Neutrophil (primary cell): ENCODE measurements around the gene PRKAR2A.
A peak's percentile ranks its signal among the peaks of the same experiment; 100 is the strongest.

Experiments
- H3K27ac ChIP-seq: fragments of 200-600 bp; sonication (generic); 2 replicates; pipeline ENCODE4 v1.5.1; 2016; ENCODE audit warnings: mild to moderate bottlenecking, moderate library complexity
- H3K27me3 ChIP-seq: fragments of 200-600 bp; sonication (generic); 2 replicates; pipeline ENCODE4 v1.6.0; 2016; ENCODE audit warnings: mild to moderate bottlenecking
- H3K36me3 ChIP-seq: fragments of 200-600 bp; sonication (generic); 2 replicates; pipeline ENCODE4 v1.5.1; 2017
- H3K4me1 ChIP-seq, 2 experiments: fragments of 200-600 bp in 1 of 2; sonication (generic) in 1 of 2; 1 replicate in 1 of 2; 2 replicates in 1 of 2; pipeline versions ENCODE4 v1.5.1 to v1.6.1; 2013 to 2016; ENCODE audit warnings: low read depth in 1 of 2, low read length in 1 of 2, mild to moderate bottlenecking in 1 of 2, moderate library complexity in 1 of 2; ENCODE audit not compliant: control insufficient read depth in 1 of 2, insufficient read depth in 1 of 2
- H3K4me3 ChIP-seq, 2 experiments: fragments of 200-600 bp in 1 of 2; sonication (generic) in 1 of 2; 1 replicate in 1 of 2; 2 replicates in 1 of 2; pipeline ENCODE4 v1.5.1; 2013 to 2016; ENCODE audit warnings: low read depth in 1 of 2, low read length in 1 of 2, mild to moderate bottlenecking in 1 of 2, moderate library complexity in 1 of 2
- H3K9me3 ChIP-seq: fragments of 200-600 bp; sonication (generic); 2 replicates; pipeline ENCODE4 v1.5.1; 2016
- TF ChIP-seq, protein P1 (sequence below): fragments of 200-600 bp; sonication (generic); IDR thresholded peaks from 2 replicates; pipeline ENCODE4 v1.5.1; 2016; ENCODE audit warnings: antibody characterized with exemption

The PRKAR2A gene

GRCh38 chr3:48715174-48715800 lies 132.4 kb downstream of the PRKAR2A start:
- Histone ChIP-seq H3K4me3 (no peak overlapping the region), H3K27ac (no peak overlapping the region), H3K4me1 (peaks cover 18 to 23% of the 10 kb centered on the region in 2 experiments), H3K36me3 (peaks cover 38% of the 10 kb centered on the region), H3K9me3 (no peaks in the 10 kb centered on the region), H3K27me3 (no peaks in the 10 kb centered on the region)
- TF ChIP-seq, protein P1, sequence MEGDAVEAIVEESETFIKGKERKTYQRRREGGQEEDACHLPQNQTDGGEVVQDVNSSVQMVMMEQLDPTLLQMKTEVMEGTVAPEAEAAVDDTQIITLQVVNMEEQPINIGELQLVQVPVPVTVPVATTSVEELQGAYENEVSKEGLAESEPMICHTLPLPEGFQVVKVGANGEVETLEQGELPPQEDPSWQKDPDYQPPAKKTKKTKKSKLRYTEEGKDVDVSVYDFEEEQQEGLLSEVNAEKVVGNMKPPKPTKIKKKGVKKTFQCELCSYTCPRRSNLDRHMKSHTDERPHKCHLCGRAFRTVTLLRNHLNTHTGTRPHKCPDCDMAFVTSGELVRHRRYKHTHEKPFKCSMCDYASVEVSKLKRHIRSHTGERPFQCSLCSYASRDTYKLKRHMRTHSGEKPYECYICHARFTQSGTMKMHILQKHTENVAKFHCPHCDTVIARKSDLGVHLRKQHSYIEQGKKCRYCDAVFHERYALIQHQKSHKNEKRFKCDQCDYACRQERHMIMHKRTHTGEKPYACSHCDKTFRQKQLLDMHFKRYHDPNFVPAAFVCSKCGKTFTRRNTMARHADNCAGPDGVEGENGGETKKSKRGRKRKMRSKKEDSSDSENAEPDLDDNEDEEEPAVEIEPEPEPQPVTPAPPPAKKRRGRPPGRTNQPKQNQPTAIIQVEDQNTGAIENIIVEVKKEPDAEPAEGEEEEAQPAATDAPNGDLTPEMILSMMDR, result no peak

GRCh38 chr3:48711727-48712126 lies 135.9 kb downstream of the PRKAR2A start:
- H3K9me3 ChIP-seq, result no peaks in the 10 kb centered on the region
- H3K27me3 ChIP-seq, result no peaks in the 10 kb centered on the region
- peak overlapping the region; percentile 8 for H3K27ac ChIP-seq
- H3K36me3 ChIP-seq, result peaks cover 61% of the 10 kb centered on the region
- H3K4me1 ChIP-seq, result peaks cover 9 to 18% of the 10 kb centered on the region in 2 experiments
- no peak overlapping the region for H3K4me3 ChIP-seq
- TF ChIP-seq, protein P1, result no peak

GRCh38 chr3:48709051-48709461 lies 138.6 kb downstream of the PRKAR2A start:
- no peak overlapping the region for H3K4me3 ChIP-seq
- TF ChIP-seq, protein P1, result no peak
- H3K9me3 ChIP-seq, result no peaks in the 10 kb centered on the region
- H3K27ac ChIP-seq, result no peak overlapping the region
- peaks cover 59% of the 10 kb centered on the region for H3K36me3 ChIP-seq
- H3K27me3 ChIP-seq, result no peaks in the 10 kb centered on the region
- H3K4me1 ChIP-seq, result no peaks in the 10 kb centered on the region

DNA sequence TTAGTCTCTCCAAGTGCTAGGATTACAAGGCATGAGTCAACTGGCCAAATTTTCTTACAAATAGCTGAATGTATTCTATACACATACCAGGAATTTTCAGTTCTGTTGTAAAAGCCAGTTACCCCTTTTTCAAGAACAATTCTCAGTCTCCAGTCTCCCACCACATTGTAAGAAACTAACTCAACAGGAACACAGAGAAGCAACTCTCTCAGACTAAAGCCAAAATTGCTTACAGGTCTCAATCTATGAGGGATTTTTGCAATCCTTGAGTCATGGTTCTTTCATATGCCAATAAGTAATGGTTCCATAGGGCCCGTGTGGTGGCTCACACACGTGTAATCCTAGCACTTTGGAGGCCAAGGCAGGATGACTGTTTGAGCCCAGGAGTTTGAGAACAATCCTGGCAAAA lies 139.2 kb downstream of the PRKAR2A start:
- TF ChIP-seq, protein P1, result no peak
- Histone ChIP-seq H3K27me3 (no peaks in the 10 kb centered on the region), H3K27ac (no peak overlapping the region), H3K36me3 (peaks cover 55% of the 10 kb centered on the region), H3K4me1 (no peaks in the 10 kb centered on the region), H3K9me3 (no peaks in the 10 kb centered on the region), H3K4me3 (no peak overlapping the region)

- H3K4me1 ChIP-seq, result no peaks in the 10 kb centered on the region
- H3K4me3 ChIP-seq, result no peak overlapping the region
- no peaks in the 10 kb centered on the region for H3K9me3 ChIP-seq
- no peak overlapping the region for H3K27ac ChIP-seq
- TF ChIP-seq, protein P1, result no peak
- H3K27me3 ChIP-seq, result no peaks in the 10 kb centered on the region
- peaks cover 44% of the 10 kb centered on the region for H3K36me3 ChIP-seq
Observed at GRCh38 chr3:48707157-48707556, 140.5 kb downstream of the PRKAR2A start.
